Right renal cortex interstitium (tissue), 3 donors: Measurements from ENCODE around the gene KLF14. TPM values are rescaled to one million over a fixed set of nuclear protein-coding genes. Genes with fewer than 3 reads are reported as not detected.
"Not testable (repeated sequence)": the region's sequence is repeated elsewhere in the genome, so short reads cannot be mapped to it uniquely, and the experiment has no call there.

Experiments
- DNase-seq, 3 donors: peaks; one replicate each; pipeline ENCODE4 v3.0.0-alpha.2; 2013; ENCODE audit warnings: low read depth in 3 of 3, low spot score in 2 of 3
- polyA plus RNA-seq, 3 donors: library from polyadenylated mRNA; unstranded; fragments of 120-200 nt; gene quantifications; one replicate each; pipeline ENCODE4 v1.2.1, GENCODE V29; 2013; ENCODE audit not compliant: insufficient read length in 3 of 3

Gene KLF14
- under 1 TPM; 0.37 to 0.65 (median 0.60) TPM for polyA plus RNA-seq

GRCh38 chr7:130733931-130734814, at the start of gene KLF14:
Gene KLF14, minus strand, starts transcription at chr7:130734207. Its CDS starts 174 bp downstream, at chr7:130734033.
- DNase-seq: peak in 2 of 3 donors; percentile 41 to 50

- DNase-seq: no peak
Observed at GRCh38 chr7:130781346-130781745, 47.3 kb upstream of the KLF14 start.

DNA sequence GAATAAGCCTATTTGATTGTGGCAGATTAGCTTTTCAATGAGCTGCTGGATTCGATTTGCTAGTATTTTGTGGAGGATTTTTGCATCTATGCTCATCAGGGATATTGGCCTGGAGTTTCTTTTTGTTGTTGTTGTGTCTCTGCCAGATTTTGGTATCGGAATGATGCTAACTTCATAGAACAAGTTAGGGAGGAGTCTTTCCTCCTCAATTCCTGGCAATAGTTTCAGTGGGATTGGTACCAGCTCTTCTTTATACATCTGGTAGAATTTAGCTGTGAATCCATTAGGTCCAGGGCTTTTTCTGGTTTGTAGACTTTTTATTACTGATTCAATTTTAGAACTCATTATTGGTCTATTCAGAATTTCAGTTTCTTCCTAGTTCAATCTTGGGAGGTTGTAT, 43.4 kb upstream of the KLF14 start:
- DNase-seq: no peak

DNA sequence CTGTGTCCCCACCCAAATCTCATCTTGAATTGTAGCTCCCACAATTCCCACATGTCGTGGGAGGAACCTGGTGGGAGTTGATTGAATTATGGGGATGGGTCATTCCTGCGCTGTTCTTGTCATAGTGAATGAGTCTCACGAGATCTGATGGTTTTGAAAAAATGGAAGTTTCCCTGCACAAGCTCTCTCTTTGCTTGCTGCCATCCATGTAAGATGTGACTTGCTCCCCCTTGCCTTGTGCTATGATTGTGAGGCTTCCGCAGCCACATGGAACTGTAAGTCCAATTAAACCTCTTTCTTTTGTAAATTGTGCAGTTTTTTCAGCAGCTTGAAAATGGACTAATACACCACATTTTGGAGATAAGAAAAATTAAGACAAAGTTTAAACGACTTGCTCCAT, 38.4 kb upstream of the KLF14 start:
- not testable (repeated sequence) for DNase-seq

DNA sequence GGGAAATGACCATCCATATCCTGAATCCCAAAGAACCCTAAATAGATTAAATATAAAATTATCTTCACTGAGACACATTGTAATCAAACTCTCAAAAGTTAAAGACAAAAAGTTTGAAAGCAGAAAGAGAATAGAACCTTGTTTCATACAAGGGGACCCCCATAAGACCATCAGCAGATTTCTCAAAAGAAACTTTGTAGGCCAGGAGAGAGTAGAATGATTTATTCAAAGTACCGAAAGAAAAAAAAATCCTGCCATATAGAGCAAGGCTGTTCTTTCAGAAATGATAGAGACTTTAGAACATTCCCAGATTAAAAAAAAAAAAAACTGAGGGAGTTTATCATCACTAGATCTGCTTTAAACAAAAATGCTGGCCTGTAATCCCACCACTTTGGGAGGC, 34.8 kb upstream of the KLF14 start:
- no peak for DNase-seq

DNA sequence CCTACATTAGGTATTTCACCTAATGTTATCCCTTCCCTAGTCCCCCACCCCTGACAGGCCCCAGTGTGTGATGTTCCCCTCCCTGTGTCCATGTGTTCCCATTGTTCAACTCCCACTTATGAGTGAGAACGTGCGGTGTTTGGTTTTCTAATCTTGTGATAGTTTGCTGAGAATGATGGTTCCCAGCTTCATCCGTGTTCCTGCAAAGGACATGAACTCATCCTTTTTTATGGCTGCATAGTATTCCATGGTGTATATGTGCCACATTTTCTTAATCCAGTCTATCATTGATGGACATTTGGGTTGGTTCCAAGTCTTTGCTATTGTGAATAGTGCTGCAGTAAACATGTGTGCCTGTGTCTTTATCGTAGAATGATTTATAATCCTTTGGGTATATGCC, 30.6 kb upstream of the KLF14 start:
- DNase-seq: not testable (repeated sequence)

- DNase-seq: peak in 1 of 3 donors; percentile 36
Observed at GRCh38 chr7:130758429-130759056, 24.5 kb upstream of the KLF14 start.

GRCh38 chr7:130756316-130756715, 22.3 kb upstream of the KLF14 start:
- no peak for DNase-seq

- no peak for DNase-seq
Observed at GRCh38 chr7:130752424-130752823, 18.4 kb upstream of the KLF14 start.

GRCh38 chr7:130750755-130751154, 16.7 kb upstream of the KLF14 start:
- no peak for DNase-seq

- no peak for DNase-seq
Observed at GRCh38 chr7:130748531-130749389, 14.8 kb upstream of the KLF14 start.

- no peak for DNase-seq
Observed at GRCh38 chr7:130741331-130741995, 7.5 kb upstream of the KLF14 start.

GRCh38 chr7:130740606-130741005, 6.6 kb upstream of the KLF14 start:
- no peak for DNase-seq

DNA sequence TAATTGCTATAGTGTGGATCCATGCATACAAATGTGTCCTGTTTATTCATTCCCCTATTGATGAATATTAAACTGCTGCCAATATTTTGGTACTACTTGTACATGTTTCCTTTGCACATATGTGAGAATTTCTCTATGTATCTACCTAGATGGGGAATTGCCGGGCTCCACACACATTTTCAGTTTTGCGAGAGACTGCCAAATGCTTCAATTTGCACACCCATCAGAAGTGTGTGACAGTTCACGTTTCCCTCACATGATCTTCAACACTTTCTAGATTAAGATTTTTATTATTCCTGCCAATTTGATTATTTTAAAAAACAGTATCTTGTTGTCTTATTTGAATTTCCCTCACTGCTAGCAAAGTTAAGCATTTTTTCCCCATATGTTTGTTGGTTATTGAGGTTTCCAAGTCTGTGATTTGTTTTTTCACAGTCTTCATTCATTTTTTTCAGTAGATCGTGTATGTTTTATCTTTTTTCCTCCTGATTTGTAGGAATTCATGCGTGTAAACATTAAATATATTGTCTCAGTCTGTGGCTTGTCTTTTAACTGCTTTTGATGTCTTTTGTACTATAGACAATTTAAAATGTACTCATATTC, 2.4 kb upstream of the KLF14 start:
- DNase-seq: no peak

DNA sequence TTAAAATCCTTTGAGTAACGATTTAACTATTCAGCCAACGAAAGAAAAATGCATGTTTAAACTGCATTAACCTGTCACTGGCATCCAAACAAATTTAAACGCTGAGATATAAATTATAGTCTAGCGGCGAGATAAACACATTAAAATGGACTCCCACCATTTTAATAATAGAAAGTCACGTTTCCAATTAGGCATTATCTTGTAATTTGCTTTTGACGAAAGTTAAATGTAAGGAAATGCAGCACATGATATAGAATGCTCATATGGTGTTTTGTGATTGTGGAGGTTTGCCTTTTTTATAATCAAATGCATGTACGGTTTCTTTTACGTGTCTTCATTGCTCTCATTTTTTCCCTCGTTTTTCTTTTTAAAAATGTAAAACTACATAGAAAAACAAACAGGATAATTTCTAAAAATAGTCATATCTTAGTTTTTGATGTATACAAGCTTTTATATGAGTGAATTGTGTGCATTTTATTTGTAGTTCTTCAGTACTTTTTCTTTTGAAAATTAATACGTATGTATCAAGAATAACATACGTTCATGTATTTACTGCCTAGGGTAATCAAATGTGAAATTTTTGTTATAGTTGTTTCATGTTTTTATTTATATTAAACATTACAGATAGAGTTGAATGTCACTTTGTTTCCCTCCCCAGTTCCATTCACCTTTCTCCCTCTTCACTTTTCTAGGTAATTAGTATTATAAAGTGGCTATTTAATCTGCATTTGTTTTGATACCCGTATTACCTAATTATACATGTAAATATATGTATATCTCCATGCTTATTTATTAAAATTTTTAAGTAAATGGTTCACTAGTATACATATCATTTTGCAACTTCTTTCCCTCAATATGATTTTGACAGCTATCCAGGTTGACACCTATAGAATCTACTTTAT, 1.1 kb upstream of the KLF14 start:
- peak in 2 of 3 donors; percentile 39 to 47 for DNase-seq

DNA sequence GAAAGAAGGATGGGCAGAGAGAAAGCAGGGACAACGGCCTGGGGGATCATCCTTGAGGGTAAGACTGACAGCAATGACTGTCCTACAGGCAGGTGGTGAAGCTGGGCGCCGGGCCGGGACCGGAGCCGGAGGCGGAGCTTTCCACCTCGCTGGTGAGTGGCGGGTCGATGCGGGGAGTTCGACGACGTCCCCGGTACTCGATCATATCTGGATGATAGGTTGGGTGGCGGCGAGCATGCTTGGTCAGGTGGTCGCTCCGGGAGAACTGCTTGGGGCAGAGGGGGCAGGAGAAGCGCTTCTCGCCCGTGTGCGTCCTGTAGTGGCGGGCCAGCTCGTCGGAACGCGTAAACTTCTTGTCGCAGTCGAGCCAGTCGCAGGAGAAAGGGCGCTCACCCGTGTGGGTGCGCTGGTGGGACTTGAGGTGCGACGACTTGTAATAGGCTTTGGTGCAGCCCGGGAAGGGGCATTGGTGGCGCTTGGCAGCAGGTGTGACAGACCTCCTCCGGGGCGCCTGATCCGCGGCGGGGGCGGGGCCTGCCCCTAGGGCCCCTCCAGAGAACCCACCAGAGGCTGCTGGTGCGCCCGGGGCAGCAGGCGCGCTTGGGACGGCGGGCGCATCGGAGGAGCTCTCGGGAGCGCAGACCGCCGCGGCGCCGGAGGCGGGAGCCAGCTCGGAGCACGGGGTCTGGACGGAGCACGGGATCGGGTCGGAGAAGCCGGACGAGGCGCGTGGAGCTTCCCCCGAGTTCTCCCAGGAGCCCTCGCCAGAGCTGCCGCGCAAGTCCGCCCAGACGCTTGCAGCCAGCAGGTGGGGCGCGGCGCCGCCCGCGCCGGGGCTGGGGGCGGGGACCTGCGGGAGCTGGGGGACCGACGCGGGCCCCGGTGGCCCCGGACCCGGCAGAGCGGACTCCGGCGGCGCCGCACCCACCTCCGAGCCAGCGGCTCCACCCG, 752 bp downstream of the KLF14 start:
- DNase-seq: no peak

GRCh38 chr7:130723784-130724183, 10.2 kb downstream of the KLF14 start:
- DNase-seq: no peak
